Spleen (tissue), 11 donors: ENCODE data around the gene CCDC102B. TPM values are rescaled to one million over a fixed set of nuclear protein-coding genes. Genes with fewer than 3 reads are reported as not detected.

Experiments
- DNase-seq: peaks from one replicate; pipeline ENCODE4 v3.0.0-alpha.2; 2020
- H3K27ac ChIP-seq, 8 donors: fragments of 200-600 bp; sonication (generic) in 7 of 8; 1 replicate in 4 of 8; 2 replicates in 4 of 8; pipeline versions ENCODE4 v1.5.0 to v1.8.0; 2016 to 2021; ENCODE audit warnings: inconsistent platforms in 4 of 8, mild to moderate bottlenecking in 4 of 8, moderate library complexity in 1 of 8
- H3K27me3 ChIP-seq, 7 donors: fragments of 200-600 bp; sonication (generic) in 6 of 7; replicated peaks in 1 of 7; 1 replicate in 4 of 7; 2 replicates in 3 of 7; pipeline versions ENCODE4 v1.5.0 to v1.8.0; 2016 to 2021; ENCODE audit warnings: inconsistent platforms in 3 of 7, mild to moderate bottlenecking in 1 of 7
- H3K36me3 ChIP-seq, 6 donors: fragments of 200-600 bp; sonication (generic) in 5 of 6; 1 replicate in 4 of 6; 2 replicates in 2 of 6; pipeline versions ENCODE4 v1.5.0 to v1.8.0; 2016 to 2021; ENCODE audit warnings: inconsistent platforms in 2 of 6
- H3K4me1 ChIP-seq, 6 donors: fragments of 200-600 bp; sonication (generic) in 5 of 6; 1 replicate in 3 of 6; 2 replicates in 3 of 6; pipeline versions ENCODE4 v1.5.0 to v1.8.0; 2016 to 2021; ENCODE audit warnings: inconsistent platforms in 3 of 6
- H3K4me3 ChIP-seq, 8 donors: fragments of 200-600 bp; sonication (generic) in 7 of 8; 1 replicate in 4 of 8; 2 replicates in 4 of 8; pipeline versions ENCODE4 v1.5.0 to v1.8.0; 2016 to 2021; ENCODE audit warnings: inconsistent platforms in 4 of 8, mild to moderate bottlenecking in 4 of 8, moderate library complexity in 2 of 8
- H3K9me3 ChIP-seq, 8 donors: fragments of 200-600 bp; sonication (generic) in 7 of 8; 1 replicate in 4 of 8; 2 replicates in 4 of 8; pipeline versions ENCODE4 v1.5.0 to v1.8.0; 2016 to 2021; ENCODE audit warnings: inconsistent platforms in 4 of 8
- POLR2A ChIP-seq, 3 donors: fragments of 450-650 bp; IDR thresholded peaks; one replicate each; pipeline ENCODE4 v1.5.1; 2017; ENCODE audit warnings: antibody characterized with exemption in 3 of 3, mild to moderate bottlenecking in 1 of 3
- POLR2AphosphoS5 ChIP-seq, 3 donors: sonication (generic); formaldehyde crosslinking; IDR thresholded peaks; one replicate each; pipeline ENCODE4 v1.5.1; 2017; ENCODE audit warnings: antibody characterized with exemption in 3 of 3
- WGBS, 5 donors: extraction: QIAGEN DNeasy Blood & Tissue Kit in 3 of 5; methylation state at CpG; one replicate each; pipeline versions ENCODE4 v1.1.5 to v1.1.7; 2013 to 2018; 5-methylcytosine and 5-hydroxymethylcytosine counted together
- intact Hi-C: fragments of 100-400 bp; cut with DNase I; formaldehyde crosslinking; loops from one replicate; pipeline ENCODE4 v1.15.0; 2023; ENCODE audit warnings: low total_unique reads
- polyA plus RNA-seq, 3 donors: library from polyadenylated mRNA; stranded (reverse); fragments of 200-250 nt; gene quantifications; one replicate each; pipeline ENCODE4 v1.2.1, GENCODE V29; 2013
- total RNA-seq, 7 donors: library from RNA; depleted of rRNA in 3 of 7; stranded (reverse); fragments of >200 nt in 3 of 7; fragmentation: NEBNext Ultra II Directional in 4 of 7; extraction: Animal tissue kit (Norgen Biotek cat#: 25700) in 4 of 7; gene quantifications; one replicate each; pipeline versions ENCODE4 v1.1.0 to v1.2.1, GENCODE V29; 2016 to 2021
- TF ChIP-seq, protein P1 (sequence below), 11 experiments: fragments of 200-600 bp in 7 of 11; fragments of 450-650 bp in 4 of 11; sonication (generic) in 4 of 11; IDR thresholded peaks in 8 of 11; conservative IDR thresholded peaks in 3 of 11; 1 replicate in 7 of 11; 2 replicates in 4 of 11; pipeline versions ENCODE4 v1.4.0 to v1.8.0; 2016 to 2021; ENCODE audit warnings: antibody characterized with exemption in 11 of 11, inconsistent platforms in 4 of 11, mild to moderate bottlenecking in 1 of 11
- donor health status: healthy with polysubstance abuse.
- donor health status: DM: no; HTN: no; CAD: no; lungs with moderate emphysema.
- donor health status: DM: no; HTN: no; CAD: no.
- donor health status: Bipolar disorder and iron deficiency.
- donor health status: healthy.
- donor health status: DM: no; HTN: no; CAD: no.
- donor health status: DM: yes; HTN: yes; CAD: no.

The CCDC102B gene
- total and polyA plus RNA-seq, 10 donors = 3.2 to 14.7 (median 7.0) TPM

DNA sequence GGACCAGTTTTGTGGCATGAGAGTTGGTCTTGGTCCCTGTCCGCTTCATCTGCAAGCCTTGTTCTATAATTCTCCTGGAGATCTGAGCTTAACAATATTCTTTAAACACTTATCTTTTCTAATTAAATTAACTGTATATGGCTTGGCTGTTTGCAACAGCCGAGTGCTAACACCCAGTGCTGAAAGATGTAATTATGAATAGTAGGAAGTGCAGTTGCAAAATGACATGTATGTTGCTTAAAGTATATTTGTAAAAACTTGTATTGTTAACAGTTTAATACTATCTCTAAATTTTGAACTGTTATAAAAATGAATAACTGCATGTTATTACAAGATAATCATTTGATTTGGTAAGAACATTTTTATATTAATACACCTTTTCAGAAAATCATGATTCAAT, 45.1 kb downstream of the CCDC102B start:
- peaks cover 0 to 18% (median 6%) of the 10 kb centered on the region in 6 donors for H3K4me1 ChIP-seq
- no peaks in the 10 kb centered on the region for H3K36me3 ChIP-seq
- TF ChIP-seq, protein P1, sequence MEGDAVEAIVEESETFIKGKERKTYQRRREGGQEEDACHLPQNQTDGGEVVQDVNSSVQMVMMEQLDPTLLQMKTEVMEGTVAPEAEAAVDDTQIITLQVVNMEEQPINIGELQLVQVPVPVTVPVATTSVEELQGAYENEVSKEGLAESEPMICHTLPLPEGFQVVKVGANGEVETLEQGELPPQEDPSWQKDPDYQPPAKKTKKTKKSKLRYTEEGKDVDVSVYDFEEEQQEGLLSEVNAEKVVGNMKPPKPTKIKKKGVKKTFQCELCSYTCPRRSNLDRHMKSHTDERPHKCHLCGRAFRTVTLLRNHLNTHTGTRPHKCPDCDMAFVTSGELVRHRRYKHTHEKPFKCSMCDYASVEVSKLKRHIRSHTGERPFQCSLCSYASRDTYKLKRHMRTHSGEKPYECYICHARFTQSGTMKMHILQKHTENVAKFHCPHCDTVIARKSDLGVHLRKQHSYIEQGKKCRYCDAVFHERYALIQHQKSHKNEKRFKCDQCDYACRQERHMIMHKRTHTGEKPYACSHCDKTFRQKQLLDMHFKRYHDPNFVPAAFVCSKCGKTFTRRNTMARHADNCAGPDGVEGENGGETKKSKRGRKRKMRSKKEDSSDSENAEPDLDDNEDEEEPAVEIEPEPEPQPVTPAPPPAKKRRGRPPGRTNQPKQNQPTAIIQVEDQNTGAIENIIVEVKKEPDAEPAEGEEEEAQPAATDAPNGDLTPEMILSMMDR (IDR thresholded peaks at IDR 0.05 in 8 of 11, conservative IDR thresholded peaks at IDR 0.05 in 3 of 11) = no peak
- no peak for TF ChIP-seq POLR2A (IDR thresholded peaks at IDR 0.05)
- no peak for TF ChIP-seq POLR2AphosphoS5 (IDR thresholded peaks at IDR 0.05)
- WGBS, 5 donors = 66 to 95% (median 81%) methylated on average over 2 of the region's 2 CpGs
- no peak for DNase-seq
- H3K27ac ChIP-seq = no peak overlapping the region
- H3K9me3 ChIP-seq = no peaks in the 10 kb centered on the region
- no peak overlapping the region for H3K4me3 ChIP-seq
- intact Hi-C loops = no loop called here
- no peaks in the 10 kb centered on the region for H3K27me3 ChIP-seq

DNA sequence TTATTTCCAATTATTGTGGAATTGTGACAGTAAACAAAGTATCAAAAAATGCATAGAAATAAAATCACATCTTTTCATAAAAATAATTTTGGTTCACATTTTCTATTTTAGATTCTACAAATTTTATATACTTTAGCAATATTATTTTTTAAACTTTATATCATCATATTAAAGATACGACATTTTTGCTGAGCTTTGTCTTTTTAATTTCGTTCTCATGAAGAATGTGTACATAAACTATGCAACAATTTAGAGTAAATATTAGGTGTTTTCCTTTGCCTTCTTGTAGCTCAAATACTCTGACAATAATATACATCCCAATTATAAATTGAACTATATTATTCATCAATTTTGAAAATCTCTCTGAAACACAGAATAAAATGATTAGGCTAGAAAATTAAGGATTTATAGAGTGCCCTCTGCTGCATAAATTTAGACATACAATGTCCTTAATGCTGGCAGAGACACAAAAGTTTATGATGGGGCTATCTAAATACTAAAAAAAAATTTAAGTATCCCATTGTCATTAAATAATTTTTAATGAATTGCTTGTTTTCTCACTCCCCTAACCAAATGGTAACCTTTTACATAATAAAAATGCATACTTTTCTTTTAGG, 45.7 kb downstream of the CCDC102B start:
- Histone ChIP-seq H3K27ac (no peak overlapping the region), H3K4me3 (no peak overlapping the region), H3K27me3 (no peaks in the 10 kb centered on the region), H3K36me3 (no peaks in the 10 kb centered on the region), H3K9me3 (no peaks in the 10 kb centered on the region), H3K4me1 (peaks cover 0 to 13% (median 6%) of the 10 kb centered on the region in 6 donors)
- intact Hi-C loops = no loop called here
- 47 to 94% (median 75%) methylated on average over 2 of the region's 2 CpGs for WGBS, 5 donors
- DNase-seq = no peak
- TF ChIP-seq POLR2AphosphoS5 (IDR thresholded peaks at IDR 0.05) = no peak
- TF ChIP-seq, protein P1 (IDR thresholded peaks at IDR 0.05 in 8 of 11, conservative IDR thresholded peaks at IDR 0.05 in 3 of 11) = no peak
- TF ChIP-seq POLR2A (IDR thresholded peaks at IDR 0.05) = no peak

DNA sequence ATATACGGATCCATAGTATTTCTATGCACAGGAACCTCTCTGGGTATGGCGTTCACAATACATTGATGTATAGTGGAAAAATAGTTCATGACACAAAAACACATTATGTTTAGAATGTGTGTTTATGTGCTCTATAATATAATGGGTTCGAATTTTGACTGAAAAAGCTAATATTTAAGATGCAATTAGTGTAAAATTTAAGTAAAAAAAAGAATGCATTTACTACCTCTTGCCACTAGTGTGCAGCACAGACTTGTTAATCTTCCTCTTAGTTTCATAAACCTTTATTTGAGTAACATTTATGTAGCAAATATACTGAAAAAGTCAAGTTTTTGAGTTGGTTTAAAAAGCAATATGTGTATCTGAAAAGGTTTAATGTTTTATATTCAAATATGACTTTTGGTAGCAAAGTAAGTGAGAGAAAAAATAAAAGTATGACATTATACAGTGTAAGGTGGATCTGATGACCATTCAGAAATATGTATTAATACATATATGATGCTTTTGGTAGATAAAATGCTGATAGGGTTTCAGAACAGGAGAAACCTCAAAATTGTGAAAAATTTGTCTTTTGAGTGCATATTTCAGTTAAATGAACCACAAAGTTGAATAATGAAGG, 49.4 kb downstream of the CCDC102B start:
- TF ChIP-seq, protein P1 (IDR thresholded peaks at IDR 0.05 in 8 of 11, conservative IDR thresholded peaks at IDR 0.05 in 3 of 11) = peak in 7 of 11 experiments; percentile 18 to 52 (median 46)
- TF ChIP-seq POLR2A (IDR thresholded peaks at IDR 0.05) = no peak
- intact Hi-C loops = no loop called here

DNA sequence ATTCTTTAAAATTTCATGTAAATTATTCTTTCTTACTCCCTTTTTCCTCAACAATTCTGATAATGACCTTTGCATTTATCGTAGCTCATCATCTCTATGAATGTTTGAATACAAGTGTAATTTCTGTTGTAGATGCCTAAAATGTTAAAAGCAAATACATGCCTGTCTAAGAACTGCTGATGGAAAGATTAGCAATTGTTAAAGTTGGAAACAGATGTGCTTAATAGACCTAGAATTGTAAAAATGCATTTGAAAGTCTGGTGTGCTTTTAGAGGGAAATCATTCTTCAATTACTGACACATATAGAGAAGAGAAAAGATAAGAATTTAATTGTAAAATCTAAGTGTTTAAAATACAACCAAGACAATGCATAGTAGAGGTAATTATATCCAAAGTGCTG, 50.4 kb downstream of the CCDC102B start:
- Histone ChIP-seq H3K36me3 (no peaks in the 10 kb centered on the region), H3K27ac (no peak overlapping the region), H3K9me3 (no peaks in the 10 kb centered on the region), H3K4me1 (no peaks in the 10 kb centered on the region), H3K4me3 (no peak overlapping the region), H3K27me3 (no peaks in the 10 kb centered on the region)
- no peak for DNase-seq
- 87 to 96% (median 90%) methylated on average over 1 of the region's 1 CpG for WGBS, 5 donors
- intact Hi-C loops = no loop called here
- TF ChIP-seq POLR2A (IDR thresholded peaks at IDR 0.05) (no peak), POLR2AphosphoS5 (IDR thresholded peaks at IDR 0.05) (no peak)
- TF ChIP-seq, protein P1 (IDR thresholded peaks at IDR 0.05 in 8 of 11, conservative IDR thresholded peaks at IDR 0.05 in 3 of 11) = no peak

More for the DNA sequence above, 49.4 kb downstream of the CCDC102B start:
- no peaks in the 10 kb centered on the region for H3K36me3 ChIP-seq
- no peak for DNase-seq
- 29 to 61% (median 58%) methylated on average over 3 of the region's 3 CpGs for WGBS, 5 donors
- no peaks in the 10 kb centered on the region for H3K4me1 ChIP-seq
- no peaks in the 10 kb centered on the region for H3K9me3 ChIP-seq
- H3K27ac ChIP-seq = no peak overlapping the region
- H3K27me3 ChIP-seq = no peaks in the 10 kb centered on the region
- no peak overlapping the region for H3K4me3 ChIP-seq
